ENCODE results near the gene NRG3.

DNA sequence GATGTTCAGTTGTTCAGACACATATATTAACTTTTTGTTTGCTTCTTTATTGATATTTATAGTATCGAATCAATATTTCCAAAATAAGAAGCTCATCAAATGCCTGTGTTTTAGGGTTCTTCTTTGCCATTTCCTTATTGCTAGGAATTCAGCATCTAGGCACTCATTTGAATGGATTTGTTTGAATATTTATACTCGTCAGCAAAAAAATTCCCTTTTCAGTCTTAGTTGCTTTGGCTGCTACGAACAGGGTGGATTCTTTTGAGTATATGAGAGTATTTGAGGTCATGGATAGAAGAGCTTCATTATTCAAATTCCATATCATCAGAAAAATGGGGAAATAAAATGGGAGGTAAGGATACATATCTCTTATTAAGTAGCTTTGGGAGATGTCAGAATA is 706.9 kb downstream of the NRG3 start:
- TF ChIP-seq, protein P1, sequence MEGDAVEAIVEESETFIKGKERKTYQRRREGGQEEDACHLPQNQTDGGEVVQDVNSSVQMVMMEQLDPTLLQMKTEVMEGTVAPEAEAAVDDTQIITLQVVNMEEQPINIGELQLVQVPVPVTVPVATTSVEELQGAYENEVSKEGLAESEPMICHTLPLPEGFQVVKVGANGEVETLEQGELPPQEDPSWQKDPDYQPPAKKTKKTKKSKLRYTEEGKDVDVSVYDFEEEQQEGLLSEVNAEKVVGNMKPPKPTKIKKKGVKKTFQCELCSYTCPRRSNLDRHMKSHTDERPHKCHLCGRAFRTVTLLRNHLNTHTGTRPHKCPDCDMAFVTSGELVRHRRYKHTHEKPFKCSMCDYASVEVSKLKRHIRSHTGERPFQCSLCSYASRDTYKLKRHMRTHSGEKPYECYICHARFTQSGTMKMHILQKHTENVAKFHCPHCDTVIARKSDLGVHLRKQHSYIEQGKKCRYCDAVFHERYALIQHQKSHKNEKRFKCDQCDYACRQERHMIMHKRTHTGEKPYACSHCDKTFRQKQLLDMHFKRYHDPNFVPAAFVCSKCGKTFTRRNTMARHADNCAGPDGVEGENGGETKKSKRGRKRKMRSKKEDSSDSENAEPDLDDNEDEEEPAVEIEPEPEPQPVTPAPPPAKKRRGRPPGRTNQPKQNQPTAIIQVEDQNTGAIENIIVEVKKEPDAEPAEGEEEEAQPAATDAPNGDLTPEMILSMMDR (IDR thresholded peaks at IDR 0.05; ENCODE audit: low read depth, low read length, poor library complexity, severe bottlenecking): no peak
- no peak for TF ChIP-seq EZH2phosphoT487 (IDR thresholded peaks at IDR 0.05; ENCODE audit: borderline replicate concordance, low read length)

All from DOHH2 (cell line).